T-cell (primary cell): ENCODE data around the gene UVRAG. TPM values are rescaled to one million over a fixed set of nuclear protein-coding genes. Genes with fewer than 3 reads are reported as not detected.

Experiments used
- ATAC-seq, 4 experiments: fragments of 200-7000 bp in 3 of 4; fragments of 150-1000 bp in 1 of 4; cut with Tn5 transposase; replicated peaks in 1 of 4; 1 replicate in 3 of 4; 2 replicates in 1 of 4; pipeline ENCODE4 v1.10.0; 2021; ENCODE audit warnings: moderate library complexity in 3 of 4, mild to moderate bottlenecking in 2 of 4, moderate number of reproducible peaks in 1 of 4
- CTCF ChIA-PET, 2 donors: fragments of 300-600 bp; sonication (Branson Sonifier 250); formaldehyde crosslinking; loops; one replicate each; lab custom pipeline; 2022; ENCODE audit warnings: antibody characterized with exemption in 2 of 2; lab: Charles Lee
- POLR2A ChIA-PET, 2 donors: fragments of 300-600 bp; sonication (Branson Sonifier 250); formaldehyde crosslinking; loops; one replicate each; lab custom pipeline; 2022; ENCODE audit warnings: antibody characterized with exemption in 2 of 2; lab: Charles Lee
- DNase-seq, 35 experiments: peaks; one replicate each; pipeline versions ENCODE4 v3.0.0 to v3.0.0-alpha.2; 2013 to 2023
- H3K27ac ChIP-seq: one replicate; pipeline ENCODE4 v1.5.1; 2013; ENCODE audit warnings: low read length
- H3K27me3 ChIP-seq, 2 experiments: replicated peaks in 1 of 2; 1 replicate in 1 of 2; 2 replicates in 1 of 2; pipeline versions ENCODE4 v1.6.1 to v1.7.0; 2013; ENCODE audit warnings: low read length in 1 of 2, mixed read lengths in 1 of 2; ENCODE audit not compliant: control insufficient read depth in 2 of 2, insufficient read depth in 2 of 2; ENCODE audit errors: extremely low read depth in 1 of 2
- H3K36me3 ChIP-seq, 2 donors: 1 replicate in 1 of 2; 2 replicates in 1 of 2; pipeline versions ENCODE4 v1.6.1 to v1.7.0; 2013; ENCODE audit warnings: low read length in 1 of 2; ENCODE audit not compliant: control insufficient read depth in 2 of 2, insufficient read depth in 1 of 2; ENCODE audit errors: extremely low read depth in 1 of 2
- H3K4me1 ChIP-seq, 2 experiments: 1 replicate in 1 of 2; 2 replicates in 1 of 2; pipeline versions ENCODE4 v1.6.1 to v1.7.0; 2013; ENCODE audit warnings: low read length in 2 of 2, mixed read lengths in 1 of 2; ENCODE audit not compliant: insufficient read depth in 2 of 2, control insufficient read depth in 1 of 2; ENCODE audit errors: extremely low read depth in 1 of 2
- H3K4me3 ChIP-seq, 2 donors: 1 replicate in 1 of 2; 2 replicates in 1 of 2; pipeline versions ENCODE4 v1.5.1 to v1.7.0; 2013; ENCODE audit warnings: mild to moderate bottlenecking in 2 of 2, low read length in 1 of 2, moderate library complexity in 1 of 2; ENCODE audit not compliant: control insufficient read depth in 1 of 2; ENCODE audit errors: extremely low read depth in 1 of 2
- H3K9me3 ChIP-seq: 2 replicates; pipeline ENCODE4 v1.7.0; 2013
- H3K27ac Mint-ChIP-seq, 2 donors: one replicate each; pipeline ENCODE4 v1.8.0; 2020 to 2021; ENCODE audit warnings: mild to moderate bottlenecking in 2 of 2, mixed read lengths in 2 of 2
- H3K27me3 Mint-ChIP-seq, 2 donors: one replicate each; pipeline ENCODE4 v1.8.0; 2021 to 2022; ENCODE audit warnings: mixed read lengths in 2 of 2
- H3K36me3 Mint-ChIP-seq: one replicate; pipeline ENCODE4 v1.8.0; 2021; ENCODE audit warnings: mixed read lengths
- H3K4me1 Mint-ChIP-seq, 3 donors: one replicate each; pipeline ENCODE4 v1.8.0; 2020 to 2022; ENCODE audit warnings: mixed read lengths in 3 of 3, mild to moderate bottlenecking in 1 of 3
- H3K4me3 Mint-ChIP-seq, 3 donors: one replicate each; pipeline ENCODE4 v1.8.0; 2020 to 2022; ENCODE audit warnings: mild to moderate bottlenecking in 3 of 3, mixed read lengths in 3 of 3, moderate library complexity in 3 of 3
- H3K9me3 Mint-ChIP-seq, 3 donors: one replicate each; pipeline ENCODE4 v1.8.0; 2020 to 2022; ENCODE audit warnings: mixed read lengths in 3 of 3
- WGBS: methylation state at CpG from one replicate; pipeline ENCODE4 v1.1.5; 2013; ENCODE audit warnings: missing lambda C conversion rate; ENCODE audit not compliant: insufficient coverage; 5-methylcytosine and 5-hydroxymethylcytosine counted together
- total RNA-seq, 35 experiments: library from RNA in 6 of 35; stranded (reverse) in 6 of 35; fragments of 120-200 nt in 1 of 35; gene quantifications; one replicate each; pipeline versions ENCODE4 v1.2.1 to v1.2.4 and lab custom pipeline; 2013 to 2026

Gene UVRAG
- total RNA-seq, 5 donors from 2014 or later (not counting 1 experiment from before 2014, with no cell fraction given) = 22.4 to 32.8 (median 27.6) TPM

DNA sequence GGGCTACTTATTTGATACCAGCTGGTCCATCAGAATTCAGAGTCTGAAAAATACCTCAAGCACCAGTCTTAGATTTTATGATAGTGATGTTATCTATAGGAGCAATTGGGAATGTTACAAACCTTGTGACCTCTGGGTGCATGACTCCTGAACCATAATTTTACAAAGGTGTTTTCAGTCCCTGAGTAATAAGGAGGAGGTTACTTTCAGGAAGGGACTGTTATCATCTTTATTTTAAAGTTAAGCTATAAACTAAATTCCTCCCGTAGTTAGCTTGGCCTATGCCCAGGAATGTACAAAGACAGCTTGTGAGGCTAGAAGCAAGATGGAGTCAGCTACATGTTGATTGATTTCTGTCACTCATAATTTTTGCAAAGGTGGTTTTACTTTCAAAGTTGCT is 101.9 kb downstream of the UVRAG start:
- ChIA-PET CTCF (interaction anchor here in 1 of 2 donors (1.8 kb wide), 1 partner anchor 20 kb away, joined by 5 read pairs; no protein-coding TSS in a partner anchor), POLR2A (no interaction called here)
- H3K4me1 Mint-ChIP-seq = peaks cover 10 to 22% (median 14%) of the 10 kb centered on the region in 3 donors
- no peaks in the 10 kb centered on the region for H3K27me3 Mint-ChIP-seq
- no peak for DNase-seq
- H3K4me3 ChIP-seq = no peak overlapping the region
- H3K36me3 ChIP-seq = peaks cover 3 to 16% of the 10 kb centered on the region in 2 donors
- no peak overlapping the region for H3K4me3 Mint-ChIP-seq
- H3K27ac Mint-ChIP-seq = no peak overlapping the region
- H3K4me1 ChIP-seq = no peaks in the 10 kb centered on the region
- no peaks in the 10 kb centered on the region for H3K27me3 ChIP-seq
- no peaks in the 10 kb centered on the region for H3K9me3 Mint-ChIP-seq
- WGBS = no CpG with 5 or more reads among the region's 1 CpG
- H3K27ac ChIP-seq = no peak overlapping the region
- no peak for ATAC-seq
- no peaks in the 10 kb centered on the region for H3K9me3 ChIP-seq
- H3K36me3 Mint-ChIP-seq = peaks cover 47% of the 10 kb centered on the region

DNA sequence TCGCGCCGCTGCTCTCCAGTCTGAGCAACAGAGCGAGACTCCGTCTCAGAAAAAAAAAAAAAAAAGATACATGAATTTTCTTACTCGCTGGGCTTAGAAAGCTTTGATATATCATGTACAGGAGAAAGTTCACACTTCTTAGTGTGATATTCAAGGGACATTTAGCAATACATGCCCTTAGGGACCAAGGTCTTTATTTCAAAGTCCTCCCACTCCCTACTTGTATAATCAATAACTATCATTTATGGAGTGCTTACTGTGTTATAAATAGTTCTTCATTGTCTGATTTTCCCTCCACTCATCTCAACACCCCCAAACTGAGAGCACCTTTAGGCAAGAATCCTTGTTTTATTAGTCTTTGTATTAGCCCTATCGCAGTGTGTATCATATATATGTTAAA is 103.3 kb downstream of the UVRAG start:
- no peaks in the 10 kb centered on the region for H3K9me3 Mint-ChIP-seq
- ATAC-seq = no peak
- DNase-seq = no peak
- H3K27me3 Mint-ChIP-seq = no peaks in the 10 kb centered on the region
- H3K36me3 Mint-ChIP-seq = peaks cover 33% of the 10 kb centered on the region
- H3K36me3 ChIP-seq = peaks cover 3 to 6% of the 10 kb centered on the region in 2 donors
- POLR2A ChIA-PET = no interaction called here
- H3K27ac ChIP-seq = no peak overlapping the region
- no CpG with 5 or more reads among the region's 7 CpGs for WGBS
- no peak overlapping the region for H3K27ac Mint-ChIP-seq
- no peak overlapping the region for H3K4me3 Mint-ChIP-seq
- peaks cover 11 to 23% (median 15%) of the 10 kb centered on the region in 3 donors for H3K4me1 Mint-ChIP-seq
- H3K4me3 ChIP-seq = no peak overlapping the region
- no peaks in the 10 kb centered on the region for H3K9me3 ChIP-seq
- CTCF ChIA-PET = interaction anchor here (0.7 kb wide), 2 partner anchors 32 to 362 kb away, joined by 3 to 4 read pairs; no protein-coding TSS in a partner anchor
- no peaks in the 10 kb centered on the region for H3K4me1 ChIP-seq
- H3K27me3 ChIP-seq = no peaks in the 10 kb centered on the region

DNA sequence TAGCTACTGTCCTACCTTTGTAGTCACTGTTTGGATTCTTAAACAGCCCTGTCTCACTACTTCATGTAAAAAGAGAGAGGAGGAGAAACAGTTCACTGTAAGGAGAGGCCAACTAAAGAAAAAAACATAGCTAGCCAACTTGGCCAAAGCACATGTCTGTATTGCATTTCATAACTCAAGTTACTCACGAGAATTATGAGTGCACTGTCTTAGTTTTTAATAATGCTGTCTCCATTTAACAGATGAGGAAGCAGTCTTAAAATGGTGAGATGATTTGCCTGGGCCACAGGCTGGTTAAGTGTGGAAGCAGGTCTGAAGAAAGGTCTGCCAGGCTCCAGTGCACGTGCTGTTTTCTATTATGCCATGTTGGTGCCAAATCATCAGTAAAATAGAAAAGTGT is 104.5 kb downstream of the UVRAG start:
- Mint-ChIP-seq H3K27ac (peak overlapping the region in 1 of 2 donors; percentile 11), H3K27me3 (no peaks in the 10 kb centered on the region), H3K36me3 (peaks cover 25% of the 10 kb centered on the region), H3K4me1 (peaks cover 11 to 23% (median 15%) of the 10 kb centered on the region in 3 donors), H3K4me3 (no peak overlapping the region), H3K9me3 (no peaks in the 10 kb centered on the region)
- H3K27me3 ChIP-seq = no peaks in the 10 kb centered on the region
- H3K27ac ChIP-seq = no peak overlapping the region
- ChIA-PET CTCF (no interaction called here), POLR2A (no interaction called here)
- no CpG with 5 or more reads among the region's 2 CpGs for WGBS
- no peak overlapping the region for H3K4me3 ChIP-seq
- H3K36me3 ChIP-seq = peaks cover 0 to 3% of the 10 kb centered on the region in 2 donors
- no peaks in the 10 kb centered on the region for H3K4me1 ChIP-seq
- ATAC-seq (no peak), DNase-seq (no peak)
- H3K9me3 ChIP-seq = no peaks in the 10 kb centered on the region

DNA sequence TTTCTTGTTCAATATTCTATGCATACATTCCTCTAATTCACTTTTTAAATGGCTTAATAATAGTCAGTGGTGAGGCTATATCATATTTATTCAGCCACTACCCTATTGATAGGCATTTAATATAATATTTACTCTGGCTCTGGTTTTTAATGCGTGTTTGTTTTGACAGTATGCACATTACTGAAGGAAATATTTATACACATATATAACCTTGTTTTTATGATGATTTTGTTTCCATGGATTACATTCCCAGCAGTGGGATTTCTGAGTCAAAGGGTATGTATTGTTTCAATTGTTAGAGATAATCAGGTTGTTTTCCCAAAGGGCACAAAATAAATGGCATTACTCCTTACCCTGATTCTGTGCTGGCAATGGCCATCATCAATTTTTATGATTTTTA is 105.8 kb downstream of the UVRAG start:
- H3K4me3 ChIP-seq = no peak overlapping the region
- Mint-ChIP-seq H3K4me1 (peaks cover 11 to 23% (median 15%) of the 10 kb centered on the region in 3 donors), H3K4me3 (no peak overlapping the region), H3K27ac (no peak overlapping the region), H3K9me3 (no peaks in the 10 kb centered on the region), H3K36me3 (peaks cover 30% of the 10 kb centered on the region), H3K27me3 (no peaks in the 10 kb centered on the region)
- no peaks in the 10 kb centered on the region for H3K27me3 ChIP-seq
- no CpG with 5 or more reads among the region's 1 CpG for WGBS
- H3K4me1 ChIP-seq = no peaks in the 10 kb centered on the region
- ChIA-PET CTCF (interaction anchor here in 1 of 2 donors (0.5 to 0.7 kb wide), 2 partner anchors 23 to 28 kb away, joined by 3 to 5 read pairs; no protein-coding TSS in a partner anchor), POLR2A (no interaction called here)
- DNase-seq = no peak
- H3K27ac ChIP-seq = no peak overlapping the region
- peaks cover 0 to 3% of the 10 kb centered on the region in 2 donors for H3K36me3 ChIP-seq
- H3K9me3 ChIP-seq = no peaks in the 10 kb centered on the region
- no peak for ATAC-seq

DNA sequence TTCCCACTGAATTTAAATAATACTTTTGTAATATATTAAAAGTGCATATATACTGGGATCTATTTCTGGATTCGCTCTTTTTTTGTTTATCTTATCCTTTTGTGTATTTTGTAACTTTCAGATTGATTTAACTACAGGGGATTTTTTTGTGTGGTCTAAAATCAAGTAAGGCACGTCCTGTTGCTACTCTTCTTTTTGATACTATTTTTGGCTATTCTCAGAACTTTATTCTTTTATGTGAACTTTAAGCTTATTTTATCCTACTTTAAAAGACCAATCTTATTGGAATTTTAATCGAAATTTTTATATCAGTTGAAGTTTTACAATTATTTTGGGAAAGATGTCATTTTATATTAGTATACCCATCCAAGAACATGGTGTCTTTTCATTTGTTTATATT is 106.8 kb downstream of the UVRAG start:
- ATAC-seq = no peak
- Mint-ChIP-seq H3K27ac (no peak overlapping the region), H3K4me3 (no peak overlapping the region), H3K27me3 (no peaks in the 10 kb centered on the region), H3K4me1 (peaks cover 11 to 23% (median 15%) of the 10 kb centered on the region in 3 donors), H3K36me3 (peaks cover 27% of the 10 kb centered on the region), H3K9me3 (no peaks in the 10 kb centered on the region)
- no peaks in the 10 kb centered on the region for H3K9me3 ChIP-seq
- no peak overlapping the region for H3K27ac ChIP-seq
- ChIA-PET POLR2A (no interaction called here), CTCF (no interaction called here)
- no peaks in the 10 kb centered on the region for H3K27me3 ChIP-seq
- H3K4me3 ChIP-seq = no peak overlapping the region
- no peak for DNase-seq
- WGBS = no CpG with 5 or more reads among the region's 3 CpGs
- H3K36me3 ChIP-seq = no peaks in the 10 kb centered on the region
- H3K4me1 ChIP-seq = no peaks in the 10 kb centered on the region

DNA sequence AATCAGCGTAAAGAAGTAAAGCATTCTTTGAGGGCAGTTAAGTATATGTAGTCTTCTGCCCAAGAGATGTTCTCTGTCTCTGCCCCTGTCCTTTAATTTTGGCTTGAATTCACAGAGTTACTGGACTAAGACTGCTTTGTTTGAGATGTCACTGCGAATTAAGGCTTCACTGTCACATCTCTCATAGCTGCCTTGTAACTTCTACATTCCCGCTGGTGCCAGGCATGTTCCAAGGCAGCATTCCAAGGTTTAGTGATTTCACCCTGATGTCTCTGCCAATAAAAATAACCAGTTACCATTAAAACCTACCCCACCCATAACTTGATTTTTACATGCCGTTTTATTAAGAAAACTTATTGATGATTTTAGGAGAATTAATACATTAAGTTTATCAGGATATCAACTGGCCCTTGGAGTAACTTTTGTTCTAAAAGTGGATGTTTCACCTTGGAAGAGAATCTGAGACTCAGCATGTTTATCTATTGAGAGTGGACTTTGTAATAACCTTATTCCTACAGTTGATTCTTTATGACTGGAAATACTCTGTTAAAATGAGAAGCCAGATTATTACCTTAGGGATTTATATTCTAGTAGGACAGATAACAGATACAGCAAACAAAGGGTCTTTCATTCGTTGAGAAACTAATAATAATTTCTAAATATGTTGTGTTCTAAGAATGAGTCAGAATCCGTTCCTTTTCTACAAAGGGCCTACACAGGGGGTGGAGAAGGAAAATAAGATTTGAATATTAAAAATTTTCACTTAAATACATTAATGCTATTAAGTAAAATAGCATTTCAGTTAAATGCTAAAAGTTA is 110.2 kb downstream of the UVRAG start:
- Mint-ChIP-seq H3K27me3 (no peaks in the 10 kb centered on the region), H3K4me3 (no peak overlapping the region), H3K9me3 (no peaks in the 10 kb centered on the region), H3K4me1 (peaks cover 8 to 11% (median 9%) of the 10 kb centered on the region in 3 donors), H3K27ac (no peak overlapping the region), H3K36me3 (peaks cover 29% of the 10 kb centered on the region)
- no peaks in the 10 kb centered on the region for H3K27me3 ChIP-seq
- no peak overlapping the region for H3K4me3 ChIP-seq
- DNase-seq (no peak), ATAC-seq (no peak)
- H3K27ac ChIP-seq = no peak overlapping the region
- 100% methylated on average over 2 of the region's 6 CpGs for WGBS
- H3K9me3 ChIP-seq = no peaks in the 10 kb centered on the region
- ChIA-PET POLR2A (no interaction called here), CTCF (no interaction called here)
- H3K4me1 ChIP-seq = no peaks in the 10 kb centered on the region
- no peaks in the 10 kb centered on the region for H3K36me3 ChIP-seq
